ENCODE results near the gene FBXL20. TPM values are rescaled to one million over a fixed set of nuclear protein-coding genes. Genes with fewer than 3 reads are reported as not detected.

The FBXL20 gene
- total and polyA plus RNA-seq, 9 of the 15 experiments (the other 6 are each of a cell fraction or from before 2014, with no cell fraction given), result 1.8 to 15.1 (median 5.6) TPM

DNA sequence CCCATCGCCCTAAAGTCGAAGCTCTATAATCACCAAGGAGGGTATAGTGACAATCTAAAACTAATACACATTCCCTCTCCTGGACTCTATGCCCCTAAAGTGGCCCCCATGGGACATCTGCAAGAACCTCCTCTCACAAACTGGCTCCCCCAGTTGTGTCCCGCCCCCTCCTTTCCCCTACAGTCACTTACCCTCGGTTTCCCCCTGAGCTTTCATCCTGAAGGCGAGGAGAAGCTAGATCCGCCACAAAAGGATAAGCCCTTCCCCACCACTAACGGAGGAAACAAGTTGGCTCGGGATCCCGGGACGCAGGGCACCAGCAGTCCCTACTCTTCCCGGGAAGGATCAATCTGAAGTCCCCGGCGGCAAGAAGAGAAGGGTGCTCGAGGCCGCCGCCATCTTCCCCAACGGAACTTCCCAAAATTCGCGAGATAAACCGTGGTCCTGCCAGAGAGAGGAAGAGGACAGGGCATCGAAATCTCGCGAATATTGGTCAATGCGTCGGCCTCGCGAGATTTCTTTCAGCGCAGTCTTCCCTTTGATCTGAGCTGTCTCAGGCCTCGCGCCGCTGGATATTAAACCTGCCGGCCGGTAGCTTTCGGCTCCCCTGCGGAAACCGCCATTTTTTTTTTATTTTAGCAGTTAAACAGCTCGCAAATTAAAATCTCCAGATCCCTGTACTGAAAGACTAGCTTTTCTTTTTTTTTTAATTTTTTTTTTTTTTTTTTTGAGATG is 49.6 kb upstream of the FBXL20 start, which contains the start of gene MED1 (continued):
- no peak for TF ChIP-seq CEBPG (CRISPR knock-in tag; IDR thresholded peaks at IDR 0.05)
- TF ChIP-seq CEBPG (tag; conservative IDR thresholded peaks at IDR 0.05 in 1 of 2, IDR thresholded peaks at IDR 0.05 in 1 of 2), result peak; percentile 41 to 42; a peak in 2 of 4 replicates
- TF ChIP-seq, protein P1, sequence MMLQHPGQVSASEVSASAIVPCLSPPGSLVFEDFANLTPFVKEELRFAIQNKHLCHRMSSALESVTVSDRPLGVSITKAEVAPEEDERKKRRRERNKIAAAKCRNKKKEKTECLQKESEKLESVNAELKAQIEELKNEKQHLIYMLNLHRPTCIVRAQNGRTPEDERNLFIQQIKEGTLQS (IDR thresholded peaks at IDR 0.05), result no peak
- TF ChIP-seq, protein P1 (CRISPR knock-in tag; conservative IDR thresholded peaks at IDR 0.05), result peak; percentile 17; the same call in 1 of the 2 replicates
- no peak for TF ChIP-seq ZFPM2 (CRISPR knock-in tag; IDR thresholded peaks at IDR 0.05)
- peak; percentile 82 for TF ChIP-seq RBBP5 (IDR thresholded peaks at IDR 0.05; ENCODE audit: borderline replicate concordance, insufficient read depth, low read length, poor library complexity, severe bottlenecking)
- TF ChIP-seq ASH1L (IDR thresholded peaks at IDR 0.05; ENCODE audit: borderline replicate concordance, low read depth, partially characterized antibody), result peak; percentile 68
- TF ChIP-seq SIN3B (IDR thresholded peaks at IDR 0.05; ENCODE audit: low read depth), result peak; percentile 94
- TF ChIP-seq SMAD2 (IDR thresholded peaks at IDR 0.05; ENCODE audit: low read depth, low read length), result no peak
- TF ChIP-seq GTF2E2 (tag; IDR thresholded peaks at IDR 0.05), result peak; percentile 62; the same call in 1 of the 2 replicates
- TF ChIP-seq ARHGAP35 (IDR thresholded peaks at IDR 0.05; ENCODE audit: partially characterized antibody), result peak; percentile 94
- TF ChIP-seq EHMT2 (IDR thresholded peaks at IDR 0.05), result 0 out of 2 replicates have a peak, but pooled peaks have one; percentile 34
- TF ChIP-seq ZNF589 (CRISPR knock-in tag; IDR thresholded peaks at IDR 0.05; ENCODE audit: low read depth), result 0 out of 2 replicates have a peak, but pooled peaks have one; percentile 60
- no peak for TF ChIP-seq HNRNPL (IDR thresholded peaks at IDR 0.05; ENCODE audit: low read depth, low read length)
- TF ChIP-seq LEF1 (IDR thresholded peaks at IDR 0.05), result peak; percentile 97
- TF ChIP-seq NKRF (IDR thresholded peaks at IDR 0.05; ENCODE audit: borderline replicate concordance), result peak; percentile 76
- peak; percentile 26; the same call in 1 of the 2 replicates for TF ChIP-seq RNF2 (IDR thresholded peaks at IDR 0.05)
- peak; percentile 65 for TF ChIP-seq GTF2B (IDR thresholded peaks at IDR 0.05; ENCODE audit: extremely low read depth, insufficient read length)
